Measurements from ENCODE around the gene TIMM10. TPM values are rescaled to one million over a fixed set of nuclear protein-coding genes. Genes with fewer than 3 reads are reported as not detected.
"Not testable (repeated sequence)": the region's sequence is repeated elsewhere in the genome, so short reads cannot be mapped to it uniquely, and the experiment has no call there.

TIMM10 gene
- polyA plus RNA-seq, 5 donors = 33.3 to 42.0 (median 39.0) TPM

GRCh38 chr11:57544566-57544965 lies 14.0 kb upstream of the TIMM10 start:
- DNase-seq = no peak

- no peak for DNase-seq
These were observed 13.0 kb upstream of the TIMM10 start for GRCh38 chr11:57543593-57543992.

- DNase-seq = no peak
These were observed 12.0 kb upstream of the TIMM10 start for GRCh38 chr11:57542582-57542981.

- no peak for DNase-seq
These were observed 10.6 kb upstream of the TIMM10 start for GRCh38 chr11:57541169-57541568.

GRCh38 chr11:57539342-57539741 lies 8.8 kb upstream of the TIMM10 start:
- DNase-seq = no peak

- no peak for DNase-seq
These were observed 6.5 kb upstream of the TIMM10 start, which contains the start of gene SMTNL1 for GRCh38 chr11:57536947-57537619. Gene SMTNL1 (plus strand): TSS chr11:57537595. CDS start chr11:57542643, 5,048 bp downstream.

DNA sequence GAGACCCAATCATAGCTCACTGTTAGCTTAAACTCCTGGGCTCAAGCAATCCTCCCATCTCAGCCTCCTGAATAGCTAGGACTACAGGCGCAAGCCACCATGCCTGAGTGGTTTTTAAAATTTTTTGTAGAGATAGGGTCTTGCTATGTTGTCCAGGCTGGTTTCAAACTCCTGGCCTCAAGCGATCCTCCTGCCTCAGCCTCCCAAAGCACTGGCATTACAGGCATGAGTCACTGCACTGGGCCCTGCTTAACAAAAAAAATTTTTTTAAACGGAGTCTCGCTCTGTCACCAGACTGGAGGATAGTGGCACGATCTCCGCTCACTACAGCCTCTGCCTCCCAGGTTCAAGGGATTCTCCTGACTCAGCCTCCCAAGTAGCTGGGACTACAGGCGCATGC lies 3.9 kb upstream of the TIMM10 start:
- not testable (repeated sequence) for DNase-seq

DNA sequence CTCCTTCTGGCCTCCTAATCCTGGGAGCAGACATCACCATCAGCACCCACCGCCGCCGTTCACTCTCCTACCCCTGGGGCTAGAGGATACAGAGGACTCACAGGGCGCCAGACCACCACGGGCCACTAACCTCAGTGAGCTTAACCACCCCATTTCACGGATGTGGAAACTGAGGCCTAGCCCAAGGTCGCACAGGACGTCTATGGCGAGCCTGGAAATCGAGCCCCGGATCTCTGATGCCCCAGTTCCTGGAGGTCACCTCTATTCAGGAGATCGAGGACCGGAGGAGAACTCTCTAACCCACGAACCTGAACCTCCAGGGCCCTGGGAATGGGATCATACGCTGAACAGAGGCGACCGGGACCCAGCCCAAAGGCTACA lies 349 bp downstream of the TIMM10 start:
- no peak for DNase-seq

DNA sequence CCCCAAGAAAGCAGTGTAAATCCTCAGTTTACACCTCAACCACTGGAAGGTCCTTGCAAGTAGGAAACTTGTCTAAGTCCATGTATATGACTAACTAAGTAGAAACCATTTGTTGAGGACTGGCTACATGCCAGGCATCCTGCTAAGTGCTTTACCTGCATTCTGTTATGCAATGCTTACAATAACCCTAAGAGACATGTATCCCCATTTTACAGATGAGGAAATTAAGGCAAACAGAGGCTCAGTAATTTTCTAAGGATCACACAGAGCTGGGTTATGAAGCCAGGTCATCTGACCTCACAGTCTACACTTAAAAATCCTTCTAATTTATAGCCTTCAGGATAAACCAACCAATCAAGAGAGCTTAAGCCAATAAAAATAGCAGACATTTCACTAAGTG lies 1.5 kb downstream of the TIMM10 start:
- DNase-seq = no peak

GRCh38 chr11:57527056-57527631 lies 3.4 kb downstream of the TIMM10 start:
- DNase-seq = peak; percentile 49 to 64

DNA sequence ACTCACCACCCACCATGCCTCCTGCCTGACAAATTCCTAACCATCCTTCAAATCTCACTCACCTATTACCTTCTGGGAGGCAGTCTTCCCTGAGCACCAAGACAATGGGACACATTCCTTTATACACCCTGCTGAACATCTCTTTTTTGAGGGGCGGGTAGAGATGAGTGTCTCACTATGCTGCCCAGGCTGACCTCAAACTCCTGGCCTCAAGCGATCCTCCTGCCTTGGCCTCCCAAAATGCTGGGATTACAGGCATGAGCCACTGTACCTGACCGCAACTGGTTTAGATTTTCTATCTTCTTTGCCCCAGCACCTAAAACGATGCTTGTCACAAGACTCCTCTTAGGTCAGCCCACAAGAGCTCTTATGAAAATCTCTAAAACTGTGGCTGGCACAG lies 7.1 kb downstream of the TIMM10 start:
- no peak for DNase-seq

GRCh38 chr11:57521116-57521515 lies 9.4 kb downstream of the TIMM10 start:
- DNase-seq = no peak

DNA sequence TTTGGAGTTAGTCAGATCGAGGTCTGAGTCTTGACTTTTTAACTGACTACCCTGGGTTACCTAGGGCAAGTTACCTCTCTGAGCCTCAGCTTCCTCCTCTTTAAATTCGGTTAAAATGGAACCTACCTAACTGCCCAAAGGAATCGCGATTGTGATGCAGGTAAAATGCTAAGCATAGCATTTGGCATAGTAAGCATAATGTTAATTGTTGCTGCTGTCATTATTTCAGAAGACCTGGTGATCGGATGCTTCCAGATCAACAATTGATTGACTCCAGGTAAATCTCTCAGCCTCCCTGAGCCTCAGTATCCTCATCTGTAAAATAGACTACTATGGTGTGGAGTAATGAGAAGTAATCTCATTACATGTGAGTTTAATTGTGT lies 14.5 kb downstream of the TIMM10 start:
- no peak for DNase-seq

DNA sequence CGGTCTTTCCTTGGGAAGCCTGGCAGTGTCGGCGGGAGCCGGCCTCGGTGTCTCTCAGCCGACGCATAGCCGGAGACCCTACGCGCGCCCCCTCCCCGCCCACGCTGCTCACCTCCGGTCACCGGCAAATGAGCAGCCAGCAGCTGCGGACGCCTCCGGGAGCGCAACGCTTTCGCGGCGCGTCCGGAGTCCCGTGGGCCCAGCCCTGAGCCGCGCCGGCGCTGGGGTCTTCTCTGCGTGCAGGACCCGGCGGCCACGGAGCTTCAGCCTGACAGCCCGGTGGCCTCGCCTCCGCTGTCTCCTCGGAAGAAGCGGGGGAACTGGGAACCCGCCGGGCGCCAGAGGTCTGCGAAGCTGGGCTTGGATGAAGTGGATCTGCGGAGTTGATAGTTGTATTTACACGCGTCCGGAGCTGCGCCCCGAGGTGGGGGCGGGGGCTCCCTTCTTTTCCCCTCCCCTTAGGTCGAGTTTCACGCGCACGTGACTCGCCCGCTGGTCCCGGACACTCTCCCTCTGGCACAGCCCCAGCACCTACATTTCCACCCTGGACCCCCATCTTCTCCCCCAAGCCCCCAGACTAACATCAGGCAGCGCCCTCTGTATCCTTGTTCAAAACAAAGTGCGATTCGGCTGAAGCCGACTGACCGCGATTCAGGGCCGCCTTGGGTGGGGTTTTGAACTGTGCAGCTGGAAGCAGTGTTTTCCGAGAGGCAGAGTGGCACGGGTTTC lies 15.1 kb downstream of the TIMM10 start, which contains the start of gene SLC43A1:
Gene SLC43A1 (minus strand): TSS at position 371 of the 729 bp plus-strand sequence. CDS start 1,591 bp downstream, outside the sequence.
- DNase-seq = peak; percentile 58 to 65

GRCh38 chr11:57514538-57515331 lies 15.8 kb downstream of the TIMM10 start:
- DNase-seq = peak in 1 of 2 donors; percentile 34

- DNase-seq = no peak
These were observed 16.5 kb downstream of the TIMM10 start for GRCh38 chr11:57513911-57514537.

DNA sequence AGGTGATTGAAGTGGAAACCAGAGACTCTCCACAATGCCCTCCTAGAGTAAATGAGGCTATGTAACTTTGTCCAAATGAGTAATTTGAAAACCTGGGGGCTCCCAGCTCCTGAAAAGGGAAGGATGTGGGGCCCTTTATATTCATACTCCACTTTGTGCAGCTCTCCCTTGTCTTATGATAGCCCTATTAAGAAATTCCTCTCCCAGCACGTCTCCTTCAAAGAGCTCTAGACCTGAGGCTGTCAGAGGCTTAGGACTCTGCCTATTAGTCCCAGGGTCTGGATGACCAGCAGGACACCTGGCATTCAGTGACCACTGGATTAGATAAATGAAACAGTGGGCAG lies 17.1 kb downstream of the TIMM10 start:
- DNase-seq = no peak

DNA sequence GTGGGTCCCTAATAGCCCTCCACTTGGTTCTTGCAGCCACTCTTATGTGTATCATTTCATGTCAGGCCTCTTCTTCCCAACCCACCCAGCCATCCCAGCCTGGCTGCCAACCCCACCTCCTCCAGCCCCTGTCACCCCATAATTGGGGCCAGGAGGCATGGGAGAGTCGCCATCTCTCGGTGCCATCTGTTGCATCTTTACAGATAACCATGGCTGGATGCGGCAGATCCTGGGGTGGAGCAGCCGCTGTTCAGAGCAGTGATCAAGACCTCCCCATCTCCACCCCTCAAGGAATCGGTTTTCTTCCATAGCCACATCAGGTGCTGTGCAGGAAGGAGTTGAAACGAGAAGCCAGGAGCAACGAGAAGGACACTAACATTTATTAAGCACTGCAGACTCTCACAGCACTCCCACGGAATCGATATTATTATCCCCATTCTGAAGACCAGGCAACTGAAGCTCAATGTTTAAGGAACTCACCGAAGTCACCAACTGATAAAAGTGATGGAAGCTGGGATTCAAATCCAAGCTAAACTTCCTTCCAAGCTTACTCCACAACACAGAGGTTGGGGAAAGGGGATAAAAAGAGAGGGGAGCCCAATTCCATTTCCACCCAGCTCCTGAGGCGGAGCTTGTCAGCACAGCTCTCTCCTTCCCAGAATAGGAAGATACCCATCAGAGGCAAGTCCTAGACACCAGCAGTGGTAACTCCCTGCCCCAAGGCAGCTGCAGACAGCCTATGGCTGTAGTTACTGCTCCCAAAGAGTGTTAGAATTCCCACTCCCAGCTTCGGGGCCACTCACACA lies 17.7 kb downstream of the TIMM10 start:
- DNase-seq = no peak

- DNase-seq = no peak
These were observed 18.7 kb downstream of the TIMM10 start for GRCh38 chr11:57511741-57512430.
